Keratinocyte (primary cell): ENCODE results near the gene SNCB. TPM values are rescaled to one million over a fixed set of nuclear protein-coding genes. Genes with fewer than 3 reads are reported as not detected.

Experiments used
- DNase-seq: peaks from one replicate; pipeline ENCODE4 v3.0.0-alpha.2; 2011; ENCODE audit warnings: low read depth, missing footprints, low spot score
- FAIRE-seq: peaks from 2 replicates; lab custom pipeline; 2011; peaks lifted over from hg19 to GRCh38; lab: Jason Lieb, UNC
- H2AFZ ChIP-seq: 2 replicates; pipeline ENCODE4 v1.6.0; 2012; ENCODE audit warnings: low read length, control low read depth, inconsistent platforms; ENCODE audit not compliant: control insufficient read depth
- H3K27ac ChIP-seq: 2 replicates; pipeline ENCODE4 v1.5.1; 2011; ENCODE audit warnings: low read length; ENCODE audit not compliant: control insufficient read depth, insufficient read depth
- H3K27me3 ChIP-seq: 3 replicates; pipeline ENCODE4 v1.6.0; 2011; ENCODE audit warnings: low read length; ENCODE audit not compliant: control insufficient read depth, insufficient read depth; ENCODE audit errors: extremely low read depth
- H3K36me3 ChIP-seq, 2 experiments: 2 replicates in 1 of 2; 3 replicates in 1 of 2; pipeline ENCODE4 v1.5.1; 2011; ENCODE audit warnings: low read length in 2 of 2, mild to moderate bottlenecking in 1 of 2; ENCODE audit not compliant: control insufficient read depth in 2 of 2, insufficient read depth in 2 of 2; ENCODE audit errors: extremely low read depth in 1 of 2
- H3K4me1 ChIP-seq: 3 replicates; pipeline ENCODE4 v1.5.1; 2011; ENCODE audit warnings: low read length; ENCODE audit not compliant: control insufficient read depth, insufficient read depth; ENCODE audit errors: extremely low read depth
- H3K4me2 ChIP-seq: 3 replicates; pipeline ENCODE4 v1.6.0; 2011; ENCODE audit warnings: low read depth, low read length; ENCODE audit not compliant: control insufficient read depth, insufficient read depth; ENCODE audit errors: extremely low read depth
- H3K4me3 ChIP-seq, 3 experiments: fragments of 200-600 bp in 1 of 3; sonication (generic) in 1 of 3; 2 replicates in 2 of 3; 3 replicates in 1 of 3; pipeline ENCODE4 v1.5.1; 2011 to 2016; ENCODE audit warnings: low read length in 3 of 3, mild to moderate bottlenecking in 3 of 3, control low read depth in 2 of 3, inconsistent platforms in 1 of 3, low read depth in 1 of 3, mixed read lengths in 1 of 3, mixed run types in 1 of 3, moderate library complexity in 1 of 3; ENCODE audit not compliant: control insufficient read depth in 2 of 3, insufficient read depth in 2 of 3; ENCODE audit errors: extremely low read depth in 1 of 3
- H3K79me2 ChIP-seq: 2 replicates; pipeline ENCODE4 v1.6.0; 2012; ENCODE audit warnings: low read length; ENCODE audit not compliant: control insufficient read depth, insufficient read depth
- H3K9ac ChIP-seq: 3 replicates; pipeline ENCODE4 v1.6.0; 2011; ENCODE audit warnings: low read length; ENCODE audit not compliant: control insufficient read depth, insufficient read depth; ENCODE audit errors: extremely low read depth
- H3K9me1 ChIP-seq: 3 replicates; pipeline ENCODE4 v1.6.0; 2011; ENCODE audit warnings: low read length; ENCODE audit not compliant: control insufficient read depth, insufficient read depth; ENCODE audit errors: extremely low read depth
- H3K9me3 ChIP-seq: 2 replicates; pipeline ENCODE4 v1.5.1; 2012; ENCODE audit warnings: low read depth, low read length; ENCODE audit not compliant: control insufficient read depth
- H4K20me1 ChIP-seq: 3 replicates; pipeline ENCODE4 v1.6.0; 2011; ENCODE audit warnings: low read length; ENCODE audit not compliant: control insufficient read depth, insufficient read depth; ENCODE audit errors: extremely low read depth
- CTCF ChIP-seq, 3 experiments: IDR thresholded peaks in 1 of 3; conservative IDR thresholded peaks in 1 of 3; optimal IDR thresholded peaks in 1 of 3; 2 replicates in 2 of 3; 3 replicates in 1 of 3; pipeline versions ENCODE3 to v1.5.1; 2011; ENCODE audit warnings: low read length in 3 of 3, mild to moderate bottlenecking in 3 of 3, moderate library complexity in 2 of 3, control low read depth in 1 of 3, inconsistent platforms in 1 of 3; ENCODE audit not compliant: insufficient read depth in 2 of 3; ENCODE audit errors: extremely low read depth in 1 of 3
- EZH2 ChIP-seq: IDR thresholded peaks from one replicate; pipeline ENCODE4 v1.6.1; 2012; ENCODE audit warnings: inconsistent platforms, mild to moderate bottlenecking, low read length, moderate library complexity
- dilution Hi-C: fragments of 300-500 bp; cut with MboI; formaldehyde crosslinking; loops from one replicate; pipeline ENCODE4 v1.7.0; 2020; ENCODE audit warnings: low sequenced_read_pairs; ENCODE audit not compliant: extremely low pct_ligation_motif_present
- polyA plus RNA-seq, 5 experiments: library from polyadenylated mRNA; depleted of rRNA in 3 of 5; stranded (reverse) in 3 of 5; stranded (forward) in 1 of 5; unstranded in 1 of 5; fragments of >200 nt; gene quantifications; 1 replicate in 1 of 5; 2 replicates in 3 of 5; 3 replicates in 1 of 5; pipeline versions ENCODE4 v1.2.1 to v1.2.3, GENCODE V29; 2011 to 2012; ENCODE audit warnings: missing spikeins in 2 of 5, low read depth in 1 of 5, low replicate concordance in 1 of 5

Gene SNCB
- polyA plus RNA-seq, 1 donor (not counting 4 experiments of a cell fraction or from before 2014, with no cell fraction given) = 0.69 TPM

GRCh38 chr5:176625512-176625911 is 4.8 kb downstream of the SNCB start:
- FAIRE-seq (peak; percentile 17), DNase-seq (no peak)
- Histone ChIP-seq H3K27ac (no peak overlapping the region), H3K4me3 (no peak overlapping the region), H2AFZ (no peak overlapping the region), H3K36me3 (no peaks in the 10 kb centered on the region), H3K9ac (no peak overlapping the region), H3K79me2 (no peaks in the 10 kb centered on the region), H3K27me3 (peaks cover 14% of the 10 kb centered on the region), H4K20me1 (peaks cover 4% of the 10 kb centered on the region), H3K9me1 (no peaks in the 10 kb centered on the region), H3K9me3 (no peaks in the 10 kb centered on the region), H3K4me2 (no peak overlapping the region), H3K4me1 (peaks cover 43% of the 10 kb centered on the region)
- dilution Hi-C loops = no loop called here
- TF ChIP-seq EZH2 (no peak), CTCF (optimal IDR thresholded peaks at IDR 0.05 in 1 of 3, IDR thresholded peaks at IDR 0.05 in 1 of 3, conservative IDR thresholded peaks at IDR 0.05 in 1 of 3; ENCODE audit: extremely low read depth in 1 of 3, insufficient read depth in 2 of 3, low read length in 3 of 3) (no peak)

GRCh38 chr5:176624938-176625337 is 5.4 kb downstream of the SNCB start:
- no peaks in the 10 kb centered on the region for H3K9me3 ChIP-seq
- DNase-seq (no peak), FAIRE-seq (no peak)
- H3K36me3 ChIP-seq = no peaks in the 10 kb centered on the region
- no peaks in the 10 kb centered on the region for H3K79me2 ChIP-seq
- peaks cover 43% of the 10 kb centered on the region for H3K4me1 ChIP-seq
- H3K9me1 ChIP-seq = no peaks in the 10 kb centered on the region
- TF ChIP-seq CTCF (optimal IDR thresholded peaks at IDR 0.05 in 1 of 3, IDR thresholded peaks at IDR 0.05 in 1 of 3, conservative IDR thresholded peaks at IDR 0.05 in 1 of 3; ENCODE audit: extremely low read depth in 1 of 3, insufficient read depth in 2 of 3, low read length in 3 of 3) = no peak
- TF ChIP-seq EZH2 = no peak
- no peak overlapping the region for H2AFZ ChIP-seq
- H3K9ac ChIP-seq = no peak overlapping the region
- H4K20me1 ChIP-seq = peaks cover 4% of the 10 kb centered on the region
- dilution Hi-C loops = no loop called here
- no peak overlapping the region for H3K27ac ChIP-seq
- no peak overlapping the region for H3K4me2 ChIP-seq
- H3K27me3 ChIP-seq = peaks cover 16% of the 10 kb centered on the region
- no peak overlapping the region for H3K4me3 ChIP-seq
